Lung (tissue), 12 donors: Measurements from ENCODE around the gene ADRM1. TPM values are rescaled to one million over a fixed set of nuclear protein-coding genes. Genes with fewer than 3 reads are reported as not detected.
A peak's percentile ranks its signal among the peaks of the same experiment; 100 is the strongest.

Source experiments
- ATAC-seq: fragments of 200-7000 bp; cut with Tn5 transposase; one replicate; pipeline ENCODE4 v1.9.1; 2020; ENCODE audit warnings: moderate number of reproducible peaks; ENCODE audit not compliant: insufficient read depth, low FRiP score
- DNase-seq, 3 donors: peaks; one replicate each; pipeline ENCODE4 v3.0.0-alpha.2; 2013 to 2017
- H3K27ac ChIP-seq, 2 donors: one replicate each; pipeline ENCODE4 v1.5.1; 2013; ENCODE audit warnings: mild to moderate bottlenecking in 2 of 2, moderate library complexity in 2 of 2, control low read depth in 1 of 2, inconsistent platforms in 1 of 2, low read depth in 1 of 2, low read length in 1 of 2
- H3K27me3 ChIP-seq, 3 donors: one replicate each; pipeline ENCODE4 v1.5.1; 2013; ENCODE audit warnings: low read length in 2 of 3; ENCODE audit not compliant: control insufficient read depth in 3 of 3, insufficient read depth in 3 of 3
- H3K36me3 ChIP-seq, 4 donors: one replicate each; pipeline ENCODE4 v1.5.1; 2013; ENCODE audit warnings: low read length in 4 of 4, mild to moderate bottlenecking in 1 of 4, moderate library complexity in 1 of 4; ENCODE audit not compliant: control insufficient read depth in 4 of 4, insufficient read depth in 4 of 4
- H3K4me1 ChIP-seq, 5 donors: one replicate each; pipeline ENCODE4 v1.5.1; 2013; ENCODE audit warnings: low read length in 5 of 5, mild to moderate bottlenecking in 2 of 5, moderate library complexity in 1 of 5; ENCODE audit not compliant: control insufficient read depth in 5 of 5, insufficient read depth in 5 of 5
- H3K4me3 ChIP-seq: one replicate; pipeline ENCODE4 v1.5.1; 2013; ENCODE audit warnings: mild to moderate bottlenecking, control low read depth, moderate library complexity
- H3K9ac ChIP-seq, 2 donors: one replicate each; pipeline ENCODE4 v1.5.1; 2013; ENCODE audit warnings: low read length in 2 of 2, control low read depth in 1 of 2; ENCODE audit not compliant: insufficient read depth in 1 of 2
- H3K9me3 ChIP-seq, 4 donors: one replicate each; pipeline ENCODE4 v1.5.1; 2013; ENCODE audit warnings: low read length in 3 of 4, mild to moderate bottlenecking in 1 of 4, moderate library complexity in 1 of 4; ENCODE audit not compliant: control insufficient read depth in 4 of 4, insufficient read depth in 3 of 4
- WGBS, 2 donors: extraction: QIAGEN DNeasy Blood & Tissue Kit; methylation state at CpG; one replicate each; pipeline ENCODE4 v1.1.7; 2013; 5-methylcytosine and 5-hydroxymethylcytosine counted together
- polyA plus RNA-seq, 2 donors: library from polyadenylated mRNA; stranded (reverse); fragments of 200-250 nt; gene quantifications; one replicate each; pipeline ENCODE4 v1.2.1, GENCODE V29; 2013
- total RNA-seq, 2 donors: library from RNA; depleted of rRNA in 1 of 2; stranded (reverse); fragments of >200 nt in 1 of 2; gene quantifications; one replicate each; pipeline ENCODE4 v1.2.1, GENCODE V29; 2014 to 2021
- TF ChIP-seq, protein P1 (sequence below): IDR thresholded peaks from 2 replicates; pipeline ENCODE4 v1.5.1; 2012; ENCODE audit warnings: mild to moderate bottlenecking; ENCODE audit errors: control extremely low read depth, extremely low read depth
- donor health status: control.
- donor health status: control.
- donor health status: Bipolar disorder and iron deficiency.
- donor health status: healthy.
- donor health status: DM: yes; HTN: yes; CAD: no.

ADRM1 gene
- total and polyA plus RNA-seq, 4 donors = 43.1 to 140 (median 106) TPM

DNA sequence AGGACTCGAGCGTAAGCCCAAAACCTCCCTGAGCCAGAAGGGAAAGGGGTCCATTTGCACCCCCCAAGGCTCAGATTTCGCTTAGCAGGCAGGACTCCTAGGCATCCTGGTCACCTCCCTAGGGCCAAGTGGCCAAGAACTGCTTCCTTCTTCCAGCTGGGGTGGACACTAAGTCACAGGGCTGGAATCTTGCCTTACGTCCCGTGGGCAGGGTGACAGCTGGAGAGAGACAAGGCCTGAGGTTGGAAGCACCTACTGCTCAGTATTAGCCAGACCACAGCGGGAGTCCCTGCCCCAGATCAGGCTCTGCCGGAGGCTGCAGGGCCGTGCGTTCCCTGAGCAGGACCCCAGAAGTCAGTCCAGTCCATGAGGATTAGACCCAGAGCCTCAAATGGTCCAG lies 44.6 kb downstream of the ADRM1 start:
- H3K9ac ChIP-seq = no peak overlapping the region
- H3K4me1 ChIP-seq = no peaks in the 10 kb centered on the region
- WGBS, 2 donors = 84 to 87% methylated on average over 9 of the region's 9 CpGs
- no peaks in the 10 kb centered on the region for H3K27me3 ChIP-seq
- DNase-seq = no peak
- peaks cover 0 to 50% (median 5%) of the 10 kb centered on the region in 4 donors for H3K36me3 ChIP-seq
- TF ChIP-seq, protein P1, sequence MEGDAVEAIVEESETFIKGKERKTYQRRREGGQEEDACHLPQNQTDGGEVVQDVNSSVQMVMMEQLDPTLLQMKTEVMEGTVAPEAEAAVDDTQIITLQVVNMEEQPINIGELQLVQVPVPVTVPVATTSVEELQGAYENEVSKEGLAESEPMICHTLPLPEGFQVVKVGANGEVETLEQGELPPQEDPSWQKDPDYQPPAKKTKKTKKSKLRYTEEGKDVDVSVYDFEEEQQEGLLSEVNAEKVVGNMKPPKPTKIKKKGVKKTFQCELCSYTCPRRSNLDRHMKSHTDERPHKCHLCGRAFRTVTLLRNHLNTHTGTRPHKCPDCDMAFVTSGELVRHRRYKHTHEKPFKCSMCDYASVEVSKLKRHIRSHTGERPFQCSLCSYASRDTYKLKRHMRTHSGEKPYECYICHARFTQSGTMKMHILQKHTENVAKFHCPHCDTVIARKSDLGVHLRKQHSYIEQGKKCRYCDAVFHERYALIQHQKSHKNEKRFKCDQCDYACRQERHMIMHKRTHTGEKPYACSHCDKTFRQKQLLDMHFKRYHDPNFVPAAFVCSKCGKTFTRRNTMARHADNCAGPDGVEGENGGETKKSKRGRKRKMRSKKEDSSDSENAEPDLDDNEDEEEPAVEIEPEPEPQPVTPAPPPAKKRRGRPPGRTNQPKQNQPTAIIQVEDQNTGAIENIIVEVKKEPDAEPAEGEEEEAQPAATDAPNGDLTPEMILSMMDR = no peak
- H3K9me3 ChIP-seq = no peaks in the 10 kb centered on the region
- H3K27ac ChIP-seq = no peak overlapping the region
- H3K4me3 ChIP-seq = no peak overlapping the region
- no peak for ATAC-seq

DNA sequence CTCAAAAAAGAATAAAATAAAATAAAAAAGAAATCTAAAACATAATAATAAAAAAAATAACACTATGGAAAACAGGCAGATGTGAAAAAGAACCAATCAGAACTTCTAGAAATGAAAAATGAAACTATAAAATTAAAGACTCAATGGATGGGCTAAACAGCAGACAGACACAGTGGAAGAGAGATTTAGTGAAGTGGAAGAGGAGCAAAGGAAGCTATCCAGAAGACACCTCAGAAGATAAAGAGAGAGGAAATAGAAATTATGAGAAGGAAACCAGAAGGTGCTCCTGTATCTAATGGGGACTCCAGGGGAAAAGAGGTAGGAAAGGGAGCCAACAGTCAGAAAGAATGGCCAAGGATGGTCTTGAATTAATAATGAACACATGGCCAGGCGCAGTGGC lies 45.8 kb downstream of the ADRM1 start:
- no peak overlapping the region for H3K27ac ChIP-seq
- peaks cover 0 to 2% (median 0%) of the 10 kb centered on the region in 5 donors for H3K4me1 ChIP-seq
- no peak overlapping the region for H3K4me3 ChIP-seq
- H3K27me3 ChIP-seq = no peaks in the 10 kb centered on the region
- ATAC-seq (no peak), DNase-seq (no peak)
- WGBS, 2 donors = 97 to 100% methylated on average over 1 of the region's 1 CpG
- no peak overlapping the region for H3K9ac ChIP-seq
- peaks cover 0 to 53% (median 5%) of the 10 kb centered on the region in 4 donors for H3K36me3 ChIP-seq
- TF ChIP-seq, protein P1 = no peak
- H3K9me3 ChIP-seq = no peaks in the 10 kb centered on the region

DNA sequence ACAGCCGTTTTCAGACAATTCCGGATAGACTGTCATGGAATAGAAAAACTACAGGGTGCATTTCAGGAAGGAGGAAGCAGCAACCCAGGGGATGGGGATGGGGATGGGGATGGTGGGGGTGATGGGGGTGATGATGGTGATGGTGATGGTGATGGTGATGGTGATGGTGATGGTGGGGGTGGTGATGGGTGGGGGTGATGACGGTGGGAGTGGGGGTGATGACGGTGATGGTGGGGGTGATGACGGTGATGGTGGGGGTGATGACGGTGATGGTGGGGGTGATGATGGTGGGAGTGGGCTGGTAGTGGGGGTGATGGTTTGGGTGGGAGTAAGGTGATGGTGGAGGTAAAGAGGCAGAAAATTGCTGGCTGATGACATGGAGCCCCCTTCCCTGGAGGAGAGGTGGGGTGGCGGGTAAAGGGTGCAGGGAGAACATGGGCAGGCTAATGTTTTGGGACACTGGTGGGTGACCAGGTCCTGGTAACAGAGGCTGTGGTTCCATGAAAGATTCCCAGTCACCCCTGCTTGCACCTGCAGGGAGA lies 46.8 kb downstream of the ADRM1 start:
- Histone ChIP-seq H3K27me3 (no peaks in the 10 kb centered on the region), H3K36me3 (peaks cover 0 to 55% (median 5%) of the 10 kb centered on the region in 4 donors), H3K27ac (peak overlapping the region in 1 of 2 donors; percentile 84), H3K9me3 (no peaks in the 10 kb centered on the region), H3K4me1 (peaks cover 0 to 5% (median under 1%) of the 10 kb centered on the region in 5 donors), H3K4me3 (no peak overlapping the region), H3K9ac (no peak overlapping the region)
- DNase-seq = no peak
- 79 to 86% methylated on average over 7 of the region's 7 CpGs for WGBS, 2 donors
- TF ChIP-seq, protein P1 = no peak
- no peak for ATAC-seq
